ENCODE data around the gene SNX19.

SNX19 gene

DNA sequence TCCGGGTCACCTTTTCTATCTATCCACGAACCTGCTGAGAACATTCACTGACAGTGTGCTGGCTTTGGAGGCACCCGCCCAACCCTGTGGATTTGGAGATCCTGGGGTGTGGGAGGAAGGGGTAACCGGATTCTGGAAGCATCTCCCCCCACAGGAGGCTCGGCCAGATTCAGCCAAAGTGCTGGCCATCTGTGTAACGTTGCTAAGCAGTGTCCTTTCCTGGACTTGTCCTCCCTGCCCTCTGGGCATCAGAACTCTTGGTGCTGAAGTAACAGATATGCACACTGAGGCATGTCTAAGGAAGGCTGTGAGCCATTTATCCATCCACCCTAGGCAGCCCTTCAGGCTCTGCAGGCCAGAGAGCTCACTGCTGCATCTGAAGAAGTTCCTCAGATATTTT lies 85.7 kb downstream of the SNX19 start:
- Histone ChIP-seq H3K27me3 (ENCODE audit: insufficient read depth, low read depth) (no peaks in the 10 kb centered on the region), H3K4me3 (IDR thresholded peaks at IDR 0.05; ENCODE audit: insufficient read depth, low read depth, low read length) (no peak overlapping the region), H3K4me2 (peak overlapping the region; percentile 82; the same call in 1 of the 2 replicates), H4K20me1 (ENCODE audit: insufficient read depth) (no peaks in the 10 kb centered on the region), H3K79me2 (ENCODE audit: insufficient read depth, low read depth) (no peaks in the 10 kb centered on the region), H3K4me1 (ENCODE audit: low read depth, poor library complexity, severe bottlenecking) (peaks cover 60% of the 10 kb centered on the region), H3K9ac (peak overlapping the region; percentile 43; the same call in 1 of the 2 replicates), H3K27ac (peak overlapping the region; percentile 88; the same call in 1 of the 2 replicates), H2AFZ (ENCODE audit: low read depth) (peak overlapping the region; percentile 75), H3K36me3 (ENCODE audit: insufficient read depth) (no peaks in the 10 kb centered on the region)
- TF ChIP-seq, protein P1, sequence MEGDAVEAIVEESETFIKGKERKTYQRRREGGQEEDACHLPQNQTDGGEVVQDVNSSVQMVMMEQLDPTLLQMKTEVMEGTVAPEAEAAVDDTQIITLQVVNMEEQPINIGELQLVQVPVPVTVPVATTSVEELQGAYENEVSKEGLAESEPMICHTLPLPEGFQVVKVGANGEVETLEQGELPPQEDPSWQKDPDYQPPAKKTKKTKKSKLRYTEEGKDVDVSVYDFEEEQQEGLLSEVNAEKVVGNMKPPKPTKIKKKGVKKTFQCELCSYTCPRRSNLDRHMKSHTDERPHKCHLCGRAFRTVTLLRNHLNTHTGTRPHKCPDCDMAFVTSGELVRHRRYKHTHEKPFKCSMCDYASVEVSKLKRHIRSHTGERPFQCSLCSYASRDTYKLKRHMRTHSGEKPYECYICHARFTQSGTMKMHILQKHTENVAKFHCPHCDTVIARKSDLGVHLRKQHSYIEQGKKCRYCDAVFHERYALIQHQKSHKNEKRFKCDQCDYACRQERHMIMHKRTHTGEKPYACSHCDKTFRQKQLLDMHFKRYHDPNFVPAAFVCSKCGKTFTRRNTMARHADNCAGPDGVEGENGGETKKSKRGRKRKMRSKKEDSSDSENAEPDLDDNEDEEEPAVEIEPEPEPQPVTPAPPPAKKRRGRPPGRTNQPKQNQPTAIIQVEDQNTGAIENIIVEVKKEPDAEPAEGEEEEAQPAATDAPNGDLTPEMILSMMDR (conservative IDR thresholded peaks at IDR 0.05; ENCODE audit: low read depth, low read length): no peak

DNA sequence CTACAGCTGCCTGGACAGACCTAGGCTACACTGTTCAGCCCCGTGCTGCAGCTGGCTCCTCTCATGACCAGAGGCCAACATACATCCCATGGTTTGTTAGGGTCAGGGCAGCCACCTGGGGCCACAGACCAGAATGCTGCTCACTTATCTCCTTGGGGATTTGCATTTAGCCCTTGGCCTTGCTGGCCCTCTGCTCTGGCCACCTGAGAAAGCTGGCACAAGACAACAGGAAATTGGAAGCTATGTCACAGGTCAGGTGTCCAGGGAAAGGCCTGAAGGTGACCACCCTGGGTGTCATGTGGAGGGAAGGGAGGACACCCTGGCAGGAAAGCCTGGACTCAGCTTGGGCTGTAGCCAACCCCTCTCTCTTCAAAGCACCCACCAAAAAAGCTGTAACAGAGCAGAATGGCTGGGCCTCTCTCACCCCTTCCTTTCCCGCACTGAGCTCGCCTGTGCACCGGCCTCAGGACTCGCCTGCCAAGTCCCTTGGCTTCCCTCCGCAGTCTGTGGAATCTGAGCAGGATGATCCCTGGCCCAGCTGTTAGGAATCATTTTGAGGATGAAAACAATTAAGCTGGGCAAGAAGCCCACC lies 86.3 kb downstream of the SNX19 start:
- Histone ChIP-seq H3K4me2 (peak overlapping the region; percentile 82; the same call in 1 of the 2 replicates), H3K36me3 (ENCODE audit: insufficient read depth) (no peaks in the 10 kb centered on the region)

DNA sequence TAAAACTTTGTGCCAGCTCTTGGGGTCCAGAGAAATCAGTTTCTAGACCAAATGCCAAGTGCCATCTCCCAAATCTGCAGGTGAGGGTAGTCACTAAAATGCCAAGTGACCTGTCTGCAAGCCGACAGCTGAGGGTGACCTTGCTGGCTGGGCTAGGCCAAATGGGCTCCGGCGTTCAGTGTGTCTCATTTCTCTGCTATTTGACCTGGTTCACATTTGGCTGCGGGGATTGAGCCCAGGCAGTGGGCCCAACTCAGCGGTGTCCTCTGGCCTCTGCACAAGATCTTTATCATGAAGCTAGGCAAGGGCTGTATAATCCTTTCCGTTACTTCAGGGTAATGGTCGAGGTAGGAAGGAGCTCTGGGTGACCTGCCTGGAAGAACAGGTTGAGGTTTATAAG lies 87.5 kb downstream of the SNX19 start:
- no peak overlapping the region for H3K27ac ChIP-seq
- H3K79me2 ChIP-seq (ENCODE audit: insufficient read depth, low read depth): no peaks in the 10 kb centered on the region
- no peaks in the 10 kb centered on the region for H4K20me1 ChIP-seq (ENCODE audit: insufficient read depth)
- H3K27me3 ChIP-seq (ENCODE audit: insufficient read depth, low read depth): no peaks in the 10 kb centered on the region
- TF ChIP-seq, protein P1 (conservative IDR thresholded peaks at IDR 0.05; ENCODE audit: low read depth, low read length): no peak
- no peak overlapping the region for H3K4me3 ChIP-seq (IDR thresholded peaks at IDR 0.05; ENCODE audit: insufficient read depth, low read depth, low read length)
- no peak overlapping the region for H2AFZ ChIP-seq (ENCODE audit: low read depth)
- H3K4me2 ChIP-seq: no peak overlapping the region
- H3K4me1 ChIP-seq (ENCODE audit: low read depth, poor library complexity, severe bottlenecking): peaks cover 41% of the 10 kb centered on the region
- H3K36me3 ChIP-seq (ENCODE audit: insufficient read depth): no peaks in the 10 kb centered on the region
- no peak overlapping the region for H3K9ac ChIP-seq

More for the DNA sequence above, 86.3 kb downstream of the SNX19 start:
- Histone ChIP-seq H3K4me1 (ENCODE audit: low read depth, poor library complexity, severe bottlenecking) (peaks cover 54% of the 10 kb centered on the region), H3K27ac (no peak overlapping the region), H2AFZ (ENCODE audit: low read depth) (no peak overlapping the region; the same call in 1 of the 2 replicates), H3K4me3 (IDR thresholded peaks at IDR 0.05; ENCODE audit: insufficient read depth, low read depth, low read length) (no peak overlapping the region), H3K79me2 (ENCODE audit: insufficient read depth, low read depth) (no peaks in the 10 kb centered on the region), H3K9ac (no peak overlapping the region), H3K27me3 (ENCODE audit: insufficient read depth, low read depth) (no peaks in the 10 kb centered on the region), H4K20me1 (ENCODE audit: insufficient read depth) (no peaks in the 10 kb centered on the region)
- TF ChIP-seq, protein P1 (conservative IDR thresholded peaks at IDR 0.05; ENCODE audit: low read depth, low read length): no peak

DNA sequence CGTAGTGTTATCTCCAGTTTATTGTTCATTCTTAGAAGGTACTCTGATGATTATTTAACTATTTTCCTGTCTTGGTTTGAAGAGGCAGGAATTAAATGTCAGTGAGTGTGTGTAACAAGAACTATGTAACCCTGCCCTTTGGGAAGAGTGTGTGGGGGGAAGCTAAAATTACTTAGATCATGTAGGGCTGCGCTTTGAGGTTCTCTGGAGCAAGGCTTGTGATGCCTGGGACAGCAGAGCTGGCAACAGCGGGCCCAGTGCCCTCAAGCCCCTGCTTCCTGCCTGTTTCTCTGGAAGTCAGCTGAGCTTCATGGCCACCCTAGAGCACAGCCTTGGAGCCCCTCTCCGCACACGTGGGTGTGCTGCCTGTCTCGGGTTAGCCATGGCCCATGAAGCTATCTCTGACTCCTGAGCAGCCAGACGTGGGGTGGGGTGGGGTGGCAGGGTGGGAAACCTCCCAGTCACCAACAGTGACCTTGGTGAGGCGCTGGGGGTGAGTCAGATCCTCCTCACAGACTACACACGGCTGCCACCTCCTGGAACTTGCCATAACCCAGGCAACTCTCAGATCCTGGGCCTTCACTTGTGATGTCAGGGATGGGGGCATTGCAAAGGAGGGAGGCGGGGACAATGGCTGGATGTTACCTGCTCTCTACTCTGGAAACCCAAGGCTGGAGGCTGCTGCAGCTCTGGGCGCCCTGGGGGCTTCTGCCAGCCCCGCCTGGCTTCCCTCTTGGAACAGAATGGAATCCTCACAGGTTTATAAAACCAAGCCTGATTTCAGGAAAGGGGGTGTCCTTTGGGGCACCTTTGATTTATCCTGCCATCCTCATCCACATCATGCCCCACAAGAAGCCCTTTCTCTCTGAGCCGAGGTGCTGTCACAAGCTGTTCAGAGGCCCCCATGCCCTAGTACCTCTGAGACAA lies 88.6 kb downstream of the SNX19 start:
- H2AFZ ChIP-seq (ENCODE audit: low read depth): no peak overlapping the region
- no peaks in the 10 kb centered on the region for H3K79me2 ChIP-seq (ENCODE audit: insufficient read depth, low read depth)
- no peaks in the 10 kb centered on the region for H3K36me3 ChIP-seq (ENCODE audit: insufficient read depth)
- peaks cover 31% of the 10 kb centered on the region for H3K4me1 ChIP-seq (ENCODE audit: low read depth, poor library complexity, severe bottlenecking)
- no peaks in the 10 kb centered on the region for H4K20me1 ChIP-seq (ENCODE audit: insufficient read depth)
- H3K4me3 ChIP-seq (IDR thresholded peaks at IDR 0.05; ENCODE audit: insufficient read depth, low read depth, low read length): no peak overlapping the region
- H3K9ac ChIP-seq: no peak overlapping the region
- H3K27me3 ChIP-seq (ENCODE audit: insufficient read depth, low read depth): no peaks in the 10 kb centered on the region
- TF ChIP-seq, protein P1 (conservative IDR thresholded peaks at IDR 0.05; ENCODE audit: low read depth, low read length): no peak
- no peak overlapping the region for H3K4me2 ChIP-seq
- no peak overlapping the region for H3K27ac ChIP-seq

Measured in KMS-11 (cell line).